ENCODE measurements around the gene RNASE9.

Gene RNASE9

GRCh38 chr14:20564501-20564997 is 3.7 kb upstream of the RNASE9 start:
- no peak for TF ChIP-seq YY1 (IDR thresholded peaks at IDR 0.05; ENCODE audit: low read depth)
- TF ChIP-seq TAF1 (IDR thresholded peaks at IDR 0.05; ENCODE audit: low read depth): no peak
- TF ChIP-seq FOXM1 (IDR thresholded peaks at IDR 0.05; ENCODE audit: borderline replicate concordance, low read depth): no peak
- TF ChIP-seq EP300 (IDR thresholded peaks at IDR 0.05; ENCODE audit: borderline replicate concordance): no peak
- TF ChIP-seq CREB1 (IDR thresholded peaks at IDR 0.05; ENCODE audit: low read depth): no peak
- no peak for TF ChIP-seq TCF12 (IDR thresholded peaks at IDR 0.05; ENCODE audit: low read depth)
- no peak for TF ChIP-seq NFIC (IDR thresholded peaks at IDR 0.05)
- TF ChIP-seq USF1 (IDR thresholded peaks at IDR 0.05): no peak
- no peak for TF ChIP-seq CEBPB (IDR thresholded peaks at IDR 0.05)
- TF ChIP-seq, protein P1, sequence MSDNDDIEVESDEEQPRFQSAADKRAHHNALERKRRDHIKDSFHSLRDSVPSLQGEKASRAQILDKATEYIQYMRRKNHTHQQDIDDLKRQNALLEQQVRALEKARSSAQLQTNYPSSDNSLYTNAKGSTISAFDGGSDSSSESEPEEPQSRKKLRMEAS (IDR thresholded peaks at IDR 0.05): no peak
- no peak for TF ChIP-seq RAD21 (IDR thresholded peaks at IDR 0.05; ENCODE audit: low read depth)
- no peak for TF ChIP-seq TEAD4 (IDR thresholded peaks at IDR 0.05)
- no peak for TF ChIP-seq EGR1 (IDR thresholded peaks at IDR 0.05)

DNA sequence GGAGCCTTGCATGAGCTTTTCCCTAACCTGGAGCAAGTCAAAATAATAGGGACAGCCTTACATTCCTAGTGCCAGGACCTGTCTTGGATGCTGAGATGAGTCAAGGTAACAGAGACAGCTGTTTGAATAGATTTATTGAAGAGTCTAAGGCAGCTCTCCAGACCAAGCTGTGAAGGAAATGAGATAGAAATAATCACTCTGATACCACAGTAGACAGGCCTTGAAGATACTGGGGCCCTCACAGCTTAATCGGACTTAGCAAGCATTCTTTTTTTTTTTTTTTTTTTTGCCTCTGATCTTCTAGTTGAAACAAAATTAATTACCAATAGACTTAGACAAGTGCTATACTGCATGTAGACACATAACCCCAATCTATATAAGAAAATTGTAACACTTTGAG is 3.1 kb upstream of the RNASE9 start:
- no peak for TF ChIP-seq CEBPB (IDR thresholded peaks at IDR 0.05)
- TF ChIP-seq ZBTB7A (IDR thresholded peaks at IDR 0.05; ENCODE audit: low read depth): no peak
- TF ChIP-seq TEAD4 (IDR thresholded peaks at IDR 0.05): no peak
- TF ChIP-seq, protein P2, sequence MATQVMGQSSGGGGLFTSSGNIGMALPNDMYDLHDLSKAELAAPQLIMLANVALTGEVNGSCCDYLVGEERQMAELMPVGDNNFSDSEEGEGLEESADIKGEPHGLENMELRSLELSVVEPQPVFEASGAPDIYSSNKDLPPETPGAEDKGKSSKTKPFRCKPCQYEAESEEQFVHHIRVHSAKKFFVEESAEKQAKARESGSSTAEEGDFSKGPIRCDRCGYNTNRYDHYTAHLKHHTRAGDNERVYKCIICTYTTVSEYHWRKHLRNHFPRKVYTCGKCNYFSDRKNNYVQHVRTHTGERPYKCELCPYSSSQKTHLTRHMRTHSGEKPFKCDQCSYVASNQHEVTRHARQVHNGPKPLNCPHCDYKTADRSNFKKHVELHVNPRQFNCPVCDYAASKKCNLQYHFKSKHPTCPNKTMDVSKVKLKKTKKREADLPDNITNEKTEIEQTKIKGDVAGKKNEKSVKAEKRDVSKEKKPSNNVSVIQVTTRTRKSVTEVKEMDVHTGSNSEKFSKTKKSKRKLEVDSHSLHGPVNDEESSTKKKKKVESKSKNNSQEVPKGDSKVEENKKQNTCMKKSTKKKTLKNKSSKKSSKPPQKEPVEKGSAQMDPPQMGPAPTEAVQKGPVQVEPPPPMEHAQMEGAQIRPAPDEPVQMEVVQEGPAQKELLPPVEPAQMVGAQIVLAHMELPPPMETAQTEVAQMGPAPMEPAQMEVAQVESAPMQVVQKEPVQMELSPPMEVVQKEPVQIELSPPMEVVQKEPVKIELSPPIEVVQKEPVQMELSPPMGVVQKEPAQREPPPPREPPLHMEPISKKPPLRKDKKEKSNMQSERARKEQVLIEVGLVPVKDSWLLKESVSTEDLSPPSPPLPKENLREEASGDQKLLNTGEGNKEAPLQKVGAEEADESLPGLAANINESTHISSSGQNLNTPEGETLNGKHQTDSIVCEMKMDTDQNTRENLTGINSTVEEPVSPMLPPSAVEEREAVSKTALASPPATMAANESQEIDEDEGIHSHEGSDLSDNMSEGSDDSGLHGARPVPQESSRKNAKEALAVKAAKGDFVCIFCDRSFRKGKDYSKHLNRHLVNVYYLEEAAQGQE (IDR thresholded peaks at IDR 0.05; ENCODE audit: low read depth): no peak
- TF ChIP-seq, protein P1 (IDR thresholded peaks at IDR 0.05): no peak
- no peak for TF ChIP-seq RAD21 (IDR thresholded peaks at IDR 0.05; ENCODE audit: low read depth)

DNA sequence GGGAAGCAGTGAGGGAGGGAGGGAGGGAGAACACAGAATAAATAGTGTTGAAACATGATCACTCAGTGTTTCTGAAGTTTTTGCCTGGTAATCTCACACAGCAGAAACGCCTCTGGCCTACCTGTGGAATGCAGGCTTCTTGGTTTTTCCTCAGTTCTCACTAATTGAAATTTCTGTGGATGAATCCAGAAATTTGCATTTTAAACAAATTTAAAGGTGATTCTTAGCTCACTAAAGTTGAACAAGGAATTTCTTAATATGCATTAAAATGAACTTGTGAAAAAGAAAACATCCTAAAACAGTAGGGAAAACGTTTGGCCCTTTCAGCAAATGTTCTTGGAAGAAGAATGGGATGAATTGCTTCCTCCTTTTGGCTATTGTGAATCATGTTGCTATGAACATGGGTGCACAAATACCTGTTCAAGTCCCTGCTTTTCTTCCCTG is 1.4 kb downstream of the RNASE9 start:
- no peak for TF ChIP-seq FOXM1 (IDR thresholded peaks at IDR 0.05; ENCODE audit: borderline replicate concordance, low read depth)
- no peak for TF ChIP-seq CREB1 (IDR thresholded peaks at IDR 0.05; ENCODE audit: low read depth)
- TF ChIP-seq TAF1 (IDR thresholded peaks at IDR 0.05; ENCODE audit: low read depth): no peak
- TF ChIP-seq USF1 (IDR thresholded peaks at IDR 0.05): no peak
- no peak for TF ChIP-seq EP300 (IDR thresholded peaks at IDR 0.05; ENCODE audit: borderline replicate concordance)
- no peak for TF ChIP-seq ZBTB7A (IDR thresholded peaks at IDR 0.05; ENCODE audit: low read depth)
- TF ChIP-seq CEBPB (IDR thresholded peaks at IDR 0.05): no peak
- TF ChIP-seq NFIC (IDR thresholded peaks at IDR 0.05): no peak
- TF ChIP-seq TCF12 (IDR thresholded peaks at IDR 0.05; ENCODE audit: low read depth): no peak
- no peak for TF ChIP-seq TEAD4 (IDR thresholded peaks at IDR 0.05)
- TF ChIP-seq, protein P1 (IDR thresholded peaks at IDR 0.05): no peak
- no peak for TF ChIP-seq EGR1 (IDR thresholded peaks at IDR 0.05)
- TF ChIP-seq, protein P2 (IDR thresholded peaks at IDR 0.05; ENCODE audit: low read depth): no peak
- no peak for TF ChIP-seq RAD21 (IDR thresholded peaks at IDR 0.05; ENCODE audit: low read depth)
- no peak for TF ChIP-seq YY1 (IDR thresholded peaks at IDR 0.05; ENCODE audit: low read depth)

DNA sequence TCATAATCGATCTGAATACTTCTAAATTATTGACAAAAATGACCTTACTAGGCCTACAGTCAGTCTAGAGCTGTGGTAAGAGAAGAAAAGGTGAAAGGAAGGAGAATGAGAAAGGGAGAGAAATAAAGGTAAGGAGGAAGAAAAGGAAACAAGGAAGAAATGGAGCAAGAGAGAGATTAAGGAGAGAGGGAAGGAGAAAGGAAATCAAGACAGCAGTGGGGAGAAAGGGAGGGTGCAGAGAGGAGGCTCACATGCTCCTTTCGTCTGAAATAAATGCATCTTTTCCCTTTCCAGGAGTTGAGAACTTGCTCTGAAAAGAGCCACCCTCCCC is 3.7 kb downstream of the RNASE9 start:
- no peak for TF ChIP-seq USF1 (IDR thresholded peaks at IDR 0.05)
- no peak for TF ChIP-seq ZBTB7A (IDR thresholded peaks at IDR 0.05; ENCODE audit: low read depth)
- no peak for TF ChIP-seq TAF1 (IDR thresholded peaks at IDR 0.05; ENCODE audit: low read depth)
- no peak for TF ChIP-seq YY1 (IDR thresholded peaks at IDR 0.05; ENCODE audit: low read depth)
- no peak for TF ChIP-seq NFIC (IDR thresholded peaks at IDR 0.05)
- no peak for TF ChIP-seq CEBPB (IDR thresholded peaks at IDR 0.05)
- TF ChIP-seq, protein P1 (IDR thresholded peaks at IDR 0.05): no peak
- TF ChIP-seq, protein P2 (IDR thresholded peaks at IDR 0.05; ENCODE audit: low read depth): no peak
